Esophagus squamous epithelium (tissue), 4 donors: ENCODE measurements around the gene CTSE.

Experiments used
- CTCF ChIP-seq, 6 experiments: fragments of 450-650 bp in 4 of 6; fragments of 200-600 bp in 2 of 6; sonication (generic) in 2 of 6; IDR thresholded peaks; one replicate each; pipeline ENCODE4 v1.5.1; 2016 to 2019; ENCODE audit warnings: antibody characterized with exemption in 6 of 6, mild to moderate bottlenecking in 4 of 6, moderate library complexity in 4 of 6
- POLR2A ChIP-seq, 4 donors: fragments of 450-650 bp; IDR thresholded peaks; one replicate each; pipeline ENCODE4 v1.6.1; 2017; ENCODE audit warnings: antibody characterized with exemption in 4 of 4, mild to moderate bottlenecking in 4 of 4, moderate library complexity in 3 of 4

- no peak for TF ChIP-seq POLR2A (IDR thresholded peaks at IDR 0.05)
- TF ChIP-seq CTCF (IDR thresholded peaks at IDR 0.05), result no peak
Observed at GRCh38 chr1:206070627-206071304, 47.1 kb upstream of the CTSE start.
